RWPE2 (cell line): ENCODE data around the gene DAW1.

ENCODE experiments used
- ATAC-seq: fragments of 200-7000 bp; cut with Tn5 transposase; 3 replicates; pipeline ENCODE4 v1.9.1; 2021; ENCODE audit warnings: low read depth
- DNase-seq: peaks from one replicate; pipeline ENCODE4 v3.0.0-alpha.2; 2020; ENCODE audit warnings: low spot score
- H3K27ac ChIP-seq: fragments of 450-650 bp; 2 replicates; pipeline ENCODE4 v1.5.1; 2017; ENCODE audit warnings: mild to moderate bottlenecking; ENCODE audit not compliant: poor library complexity, severe bottlenecking
- H3K27me3 ChIP-seq: fragments of 250-450 bp; sonication (Bioruptor Pico); 2 replicates; pipeline ENCODE4 v1.5.1; 2021; ENCODE audit warnings: mild to moderate bottlenecking, moderate library complexity; ENCODE audit not compliant: insufficient read depth, poor library complexity, severe bottlenecking
- H3K36me3 ChIP-seq: fragments of 250-450 bp; sonication (Bioruptor Pico); 2 replicates; pipeline ENCODE4 v1.5.1; 2020; ENCODE audit warnings: low read depth, mild to moderate bottlenecking, moderate library complexity
- H3K4me1 ChIP-seq: fragments of 250-450 bp; sonication (Bioruptor Pico); 2 replicates; pipeline ENCODE4 v1.5.1; 2021; ENCODE audit warnings: mild to moderate bottlenecking, moderate library complexity; ENCODE audit not compliant: insufficient read depth, poor library complexity, severe bottlenecking
- H3K4me3 ChIP-seq: fragments of 250-450 bp; sonication (Bioruptor Pico); 2 replicates; pipeline ENCODE4 v1.5.1; 2021; ENCODE audit warnings: mild to moderate bottlenecking, moderate library complexity; ENCODE audit not compliant: severe bottlenecking
- H3K9me3 ChIP-seq: fragments of 250-450 bp; sonication (Bioruptor Pico); 2 replicates; pipeline ENCODE4 v1.5.1; 2021; ENCODE audit warnings: mild to moderate bottlenecking, moderate library complexity; ENCODE audit not compliant: severe bottlenecking
- TF ChIP-seq, protein P1 (sequence below): fragments of 450-650 bp; IDR thresholded peaks from one replicate; pipeline ENCODE4 v1.5.1; 2017; ENCODE audit warnings: mild to moderate bottlenecking, moderate library complexity; ENCODE audit not compliant: poor library complexity, severe bottlenecking

DAW1 gene

DNA sequence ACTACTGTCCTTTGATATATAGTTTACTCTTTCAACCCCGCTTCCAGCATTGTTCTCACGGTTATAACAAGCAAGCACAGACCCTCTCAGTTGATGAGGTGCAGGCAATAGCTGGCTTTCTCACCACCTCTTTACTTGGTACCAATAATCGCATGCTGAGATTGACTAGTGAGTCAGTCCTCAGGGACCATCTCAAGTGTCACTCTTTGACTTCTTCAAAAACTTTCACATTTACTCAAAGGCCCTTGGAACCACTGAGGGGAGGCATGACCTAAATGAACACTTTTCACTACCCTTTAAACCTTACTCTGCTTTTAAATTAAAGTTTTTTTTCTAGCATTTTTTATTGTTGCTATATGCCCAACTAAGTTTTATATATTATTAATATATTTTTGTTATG is 101.8 kb downstream of the DAW1 start:
- Histone ChIP-seq H3K36me3 (no peaks in the 10 kb centered on the region), H3K27ac (no peak overlapping the region), H3K27me3 (no peaks in the 10 kb centered on the region), H3K9me3 (no peaks in the 10 kb centered on the region), H3K4me3 (no peak overlapping the region), H3K4me1 (no peaks in the 10 kb centered on the region)
- ATAC-seq, result no peak
- TF ChIP-seq, protein P1, sequence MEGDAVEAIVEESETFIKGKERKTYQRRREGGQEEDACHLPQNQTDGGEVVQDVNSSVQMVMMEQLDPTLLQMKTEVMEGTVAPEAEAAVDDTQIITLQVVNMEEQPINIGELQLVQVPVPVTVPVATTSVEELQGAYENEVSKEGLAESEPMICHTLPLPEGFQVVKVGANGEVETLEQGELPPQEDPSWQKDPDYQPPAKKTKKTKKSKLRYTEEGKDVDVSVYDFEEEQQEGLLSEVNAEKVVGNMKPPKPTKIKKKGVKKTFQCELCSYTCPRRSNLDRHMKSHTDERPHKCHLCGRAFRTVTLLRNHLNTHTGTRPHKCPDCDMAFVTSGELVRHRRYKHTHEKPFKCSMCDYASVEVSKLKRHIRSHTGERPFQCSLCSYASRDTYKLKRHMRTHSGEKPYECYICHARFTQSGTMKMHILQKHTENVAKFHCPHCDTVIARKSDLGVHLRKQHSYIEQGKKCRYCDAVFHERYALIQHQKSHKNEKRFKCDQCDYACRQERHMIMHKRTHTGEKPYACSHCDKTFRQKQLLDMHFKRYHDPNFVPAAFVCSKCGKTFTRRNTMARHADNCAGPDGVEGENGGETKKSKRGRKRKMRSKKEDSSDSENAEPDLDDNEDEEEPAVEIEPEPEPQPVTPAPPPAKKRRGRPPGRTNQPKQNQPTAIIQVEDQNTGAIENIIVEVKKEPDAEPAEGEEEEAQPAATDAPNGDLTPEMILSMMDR, result no peak
- DNase-seq, result no peak
